ENCODE data around the gene KAT8.

KAT8 gene

GRCh38 chr16:31073970-31074813, 43.3 kb upstream of the KAT8 start, which contains the start of the genes ZNF646 and ZNF668:
ZNF646 (plus strand) TSS chr16:31074422; CDS start chr16:31076325, 1,903 bp downstream.
ZNF668 (minus strand) TSS chr16:31074240; CDS start chr16:31064459, 9,781 bp downstream.
- Histone ChIP-seq H3K9me3 (no peaks in the 10 kb centered on the region), H3K36me3 (peaks cover 32% of the 10 kb centered on the region), H3K27me3 (no peaks in the 10 kb centered on the region), H3K4me1 (ENCODE audit: control insufficient read depth in 1 of 2, insufficient read depth in 1 of 2, low read depth in 1 of 2, low read length in 1 of 2) (peaks cover 32 to 36% of the 10 kb centered on the region in 2 experiments), H3K27ac (peak within 1 kb of the TSS; percentile 95), H3K4me3 (ENCODE audit: low read depth in 1 of 2, low read length in 1 of 2) (peak within 1 kb of the TSS; percentile 98)
- TF ChIP-seq CTCF (IDR thresholded peaks at IDR 0.05), result peak; percentile 28

GRCh38 chr16:31074814-31075183, 42.7 kb upstream of the KAT8 start:
- Histone ChIP-seq H3K9me3 (no peaks in the 10 kb centered on the region), H3K4me3 (ENCODE audit: low read depth in 1 of 2, low read length in 1 of 2) (peak overlapping the region; percentile 98), H3K36me3 (peaks cover 38% of the 10 kb centered on the region), H3K4me1 (ENCODE audit: control insufficient read depth in 1 of 2, insufficient read depth in 1 of 2, low read depth in 1 of 2, low read length in 1 of 2) (peaks cover 38 to 42% of the 10 kb centered on the region in 2 experiments), H3K27ac (peak overlapping the region; percentile 95), H3K27me3 (no peaks in the 10 kb centered on the region)
- no peak for TF ChIP-seq CTCF (IDR thresholded peaks at IDR 0.05)

- TF ChIP-seq CTCF (IDR thresholded peaks at IDR 0.05), result no peak
- no peaks in the 10 kb centered on the region for H3K9me3 ChIP-seq
- H3K27me3 ChIP-seq, result no peaks in the 10 kb centered on the region
- H3K36me3 ChIP-seq, result peaks cover 53% of the 10 kb centered on the region
- H3K4me3 ChIP-seq (ENCODE audit: low read depth in 1 of 2, low read length in 1 of 2), result no peak overlapping the region
- peaks cover 42 to 46% of the 10 kb centered on the region in 2 experiments for H3K4me1 ChIP-seq (ENCODE audit: control insufficient read depth in 1 of 2, insufficient read depth in 1 of 2, low read depth in 1 of 2, low read length in 1 of 2)
- peak overlapping the region; percentile 95 for H3K27ac ChIP-seq
Observed at GRCh38 chr16:31076319-31076718, 41.1 kb upstream of the KAT8 start.

- Histone ChIP-seq H3K4me1 (ENCODE audit: control insufficient read depth in 1 of 2, insufficient read depth in 1 of 2, low read depth in 1 of 2, low read length in 1 of 2) (peaks cover 40 to 46% of the 10 kb centered on the region in 2 experiments), H3K9me3 (no peaks in the 10 kb centered on the region), H3K27me3 (no peaks in the 10 kb centered on the region), H3K36me3 (peaks cover 60% of the 10 kb centered on the region), H3K27ac (peak overlapping the region; percentile 95), H3K4me3 (ENCODE audit: low read depth in 1 of 2, low read length in 1 of 2) (no peak overlapping the region)
- no peak for TF ChIP-seq CTCF (IDR thresholded peaks at IDR 0.05)
Observed at GRCh38 chr16:31077024-31077423, 40.4 kb upstream of the KAT8 start.

- Histone ChIP-seq H3K27ac (peak overlapping the region; percentile 71), H3K4me1 (ENCODE audit: control insufficient read depth in 1 of 2, insufficient read depth in 1 of 2, low read depth in 1 of 2, low read length in 1 of 2) (peaks cover 32 to 39% of the 10 kb centered on the region in 2 experiments), H3K27me3 (no peaks in the 10 kb centered on the region), H3K9me3 (no peaks in the 10 kb centered on the region), H3K36me3 (peaks cover 68% of the 10 kb centered on the region), H3K4me3 (ENCODE audit: low read depth in 1 of 2, low read length in 1 of 2) (no peak overlapping the region)
- TF ChIP-seq CTCF (IDR thresholded peaks at IDR 0.05), result no peak
Observed at GRCh38 chr16:31077592-31078396, 39.7 kb upstream of the KAT8 start.
